Keratinocyte (primary cell): ENCODE results near the gene TIAM1. TPM values are rescaled to one million over a fixed set of nuclear protein-coding genes. Genes with fewer than 3 reads are reported as not detected.

ENCODE experiments used
- DNase-seq: peaks from one replicate; pipeline ENCODE4 v3.0.0-alpha.2; 2011; ENCODE audit warnings: low read depth, missing footprints, low spot score
- FAIRE-seq: peaks from 2 replicates; lab custom pipeline; 2011; peaks lifted over from hg19 to GRCh38; lab: Jason Lieb, UNC
- H2AFZ ChIP-seq: 2 replicates; pipeline ENCODE4 v1.6.0; 2012; ENCODE audit warnings: low read length, control low read depth, inconsistent platforms; ENCODE audit not compliant: control insufficient read depth
- H3K27ac ChIP-seq: 2 replicates; pipeline ENCODE4 v1.5.1; 2011; ENCODE audit warnings: low read length; ENCODE audit not compliant: control insufficient read depth, insufficient read depth
- H3K27me3 ChIP-seq: 3 replicates; pipeline ENCODE4 v1.6.0; 2011; ENCODE audit warnings: low read length; ENCODE audit not compliant: control insufficient read depth, insufficient read depth; ENCODE audit errors: extremely low read depth
- H3K36me3 ChIP-seq, 2 experiments: 2 replicates in 1 of 2; 3 replicates in 1 of 2; pipeline ENCODE4 v1.5.1; 2011; ENCODE audit warnings: low read length in 2 of 2, mild to moderate bottlenecking in 1 of 2; ENCODE audit not compliant: control insufficient read depth in 2 of 2, insufficient read depth in 2 of 2; ENCODE audit errors: extremely low read depth in 1 of 2
- H3K4me1 ChIP-seq: 3 replicates; pipeline ENCODE4 v1.5.1; 2011; ENCODE audit warnings: low read length; ENCODE audit not compliant: control insufficient read depth, insufficient read depth; ENCODE audit errors: extremely low read depth
- H3K4me2 ChIP-seq: 3 replicates; pipeline ENCODE4 v1.6.0; 2011; ENCODE audit warnings: low read depth, low read length; ENCODE audit not compliant: control insufficient read depth, insufficient read depth; ENCODE audit errors: extremely low read depth
- H3K4me3 ChIP-seq, 3 experiments: fragments of 200-600 bp in 1 of 3; sonication (generic) in 1 of 3; 2 replicates in 2 of 3; 3 replicates in 1 of 3; pipeline ENCODE4 v1.5.1; 2011 to 2016; ENCODE audit warnings: low read length in 3 of 3, mild to moderate bottlenecking in 3 of 3, control low read depth in 2 of 3, inconsistent platforms in 1 of 3, low read depth in 1 of 3, mixed read lengths in 1 of 3, mixed run types in 1 of 3, moderate library complexity in 1 of 3; ENCODE audit not compliant: control insufficient read depth in 2 of 3, insufficient read depth in 2 of 3; ENCODE audit errors: extremely low read depth in 1 of 3
- H3K79me2 ChIP-seq: 2 replicates; pipeline ENCODE4 v1.6.0; 2012; ENCODE audit warnings: low read length; ENCODE audit not compliant: control insufficient read depth, insufficient read depth
- H3K9ac ChIP-seq: 3 replicates; pipeline ENCODE4 v1.6.0; 2011; ENCODE audit warnings: low read length; ENCODE audit not compliant: control insufficient read depth, insufficient read depth; ENCODE audit errors: extremely low read depth
- H3K9me1 ChIP-seq: 3 replicates; pipeline ENCODE4 v1.6.0; 2011; ENCODE audit warnings: low read length; ENCODE audit not compliant: control insufficient read depth, insufficient read depth; ENCODE audit errors: extremely low read depth
- H3K9me3 ChIP-seq: 2 replicates; pipeline ENCODE4 v1.5.1; 2012; ENCODE audit warnings: low read depth, low read length; ENCODE audit not compliant: control insufficient read depth
- H4K20me1 ChIP-seq: 3 replicates; pipeline ENCODE4 v1.6.0; 2011; ENCODE audit warnings: low read length; ENCODE audit not compliant: control insufficient read depth, insufficient read depth; ENCODE audit errors: extremely low read depth
- EZH2 ChIP-seq: IDR thresholded peaks from one replicate; pipeline ENCODE4 v1.6.1; 2012; ENCODE audit warnings: inconsistent platforms, mild to moderate bottlenecking, low read length, moderate library complexity
- dilution Hi-C: fragments of 300-500 bp; cut with MboI; formaldehyde crosslinking; loops from one replicate; pipeline ENCODE4 v1.7.0; 2020; ENCODE audit warnings: low sequenced_read_pairs; ENCODE audit not compliant: extremely low pct_ligation_motif_present
- polyA plus RNA-seq, 5 experiments: library from polyadenylated mRNA; depleted of rRNA in 3 of 5; stranded (reverse) in 3 of 5; stranded (forward) in 1 of 5; unstranded in 1 of 5; fragments of >200 nt; gene quantifications; 1 replicate in 1 of 5; 2 replicates in 3 of 5; 3 replicates in 1 of 5; pipeline versions ENCODE4 v1.2.1 to v1.2.3, GENCODE V29; 2011 to 2012; ENCODE audit warnings: missing spikeins in 2 of 5, low read depth in 1 of 5, low replicate concordance in 1 of 5
- TF ChIP-seq, protein P1 (sequence below), 3 experiments: IDR thresholded peaks in 1 of 3; conservative IDR thresholded peaks in 1 of 3; optimal IDR thresholded peaks in 1 of 3; 2 replicates in 2 of 3; 3 replicates in 1 of 3; pipeline versions ENCODE3 to v1.5.1; 2011; ENCODE audit warnings: low read length in 3 of 3, mild to moderate bottlenecking in 3 of 3, moderate library complexity in 2 of 3, control low read depth in 1 of 3, inconsistent platforms in 1 of 3; ENCODE audit not compliant: insufficient read depth in 2 of 3; ENCODE audit errors: extremely low read depth in 1 of 3

The TIAM1 gene
- polyA plus RNA-seq, 1 donor (not counting 4 experiments of a cell fraction or from before 2014, with no cell fraction given): 8.3 TPM

DNA sequence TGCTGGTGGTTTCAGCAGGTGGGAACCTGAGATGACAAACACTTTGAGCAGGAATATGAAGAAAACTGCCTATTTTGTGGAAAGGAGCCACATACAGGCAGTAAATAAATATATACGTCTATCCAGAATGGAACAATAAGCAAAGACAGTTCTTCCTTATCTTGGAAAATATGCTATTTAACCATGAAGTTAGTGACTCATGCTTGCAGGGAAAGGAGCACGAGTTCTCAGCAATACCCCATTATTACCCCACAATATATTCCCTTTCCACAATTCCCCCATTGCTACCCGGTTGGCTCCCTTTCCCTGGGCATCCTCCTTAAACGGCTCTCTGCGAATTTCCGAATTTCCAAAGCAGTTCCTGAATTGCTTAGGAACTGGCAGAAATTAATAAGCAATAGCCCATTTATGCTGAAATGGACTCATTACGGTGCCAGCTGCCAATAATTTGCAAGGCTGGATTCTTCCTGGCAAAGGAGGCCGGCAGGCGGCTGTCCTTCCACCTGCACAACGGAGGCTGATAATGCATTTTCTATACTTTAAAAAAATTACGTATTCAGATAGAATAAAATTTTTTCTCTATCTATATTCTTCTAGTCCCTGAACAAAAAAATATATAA is 65.4 kb downstream of the TIAM1 start:
- TF ChIP-seq EZH2: no peak
- TF ChIP-seq, protein P1, sequence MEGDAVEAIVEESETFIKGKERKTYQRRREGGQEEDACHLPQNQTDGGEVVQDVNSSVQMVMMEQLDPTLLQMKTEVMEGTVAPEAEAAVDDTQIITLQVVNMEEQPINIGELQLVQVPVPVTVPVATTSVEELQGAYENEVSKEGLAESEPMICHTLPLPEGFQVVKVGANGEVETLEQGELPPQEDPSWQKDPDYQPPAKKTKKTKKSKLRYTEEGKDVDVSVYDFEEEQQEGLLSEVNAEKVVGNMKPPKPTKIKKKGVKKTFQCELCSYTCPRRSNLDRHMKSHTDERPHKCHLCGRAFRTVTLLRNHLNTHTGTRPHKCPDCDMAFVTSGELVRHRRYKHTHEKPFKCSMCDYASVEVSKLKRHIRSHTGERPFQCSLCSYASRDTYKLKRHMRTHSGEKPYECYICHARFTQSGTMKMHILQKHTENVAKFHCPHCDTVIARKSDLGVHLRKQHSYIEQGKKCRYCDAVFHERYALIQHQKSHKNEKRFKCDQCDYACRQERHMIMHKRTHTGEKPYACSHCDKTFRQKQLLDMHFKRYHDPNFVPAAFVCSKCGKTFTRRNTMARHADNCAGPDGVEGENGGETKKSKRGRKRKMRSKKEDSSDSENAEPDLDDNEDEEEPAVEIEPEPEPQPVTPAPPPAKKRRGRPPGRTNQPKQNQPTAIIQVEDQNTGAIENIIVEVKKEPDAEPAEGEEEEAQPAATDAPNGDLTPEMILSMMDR (optimal IDR thresholded peaks at IDR 0.05 in 1 of 3, IDR thresholded peaks at IDR 0.05 in 1 of 3, conservative IDR thresholded peaks at IDR 0.05 in 1 of 3; ENCODE audit: extremely low read depth in 1 of 3, insufficient read depth in 2 of 3, low read length in 3 of 3): no peak
- Histone ChIP-seq H3K9ac (no peak overlapping the region), H3K4me1 (peaks cover 14% of the 10 kb centered on the region), H3K4me3 (no peak overlapping the region), H3K4me2 (no peak overlapping the region), H2AFZ (no peak overlapping the region), H3K9me1 (no peaks in the 10 kb centered on the region), H3K9me3 (no peaks in the 10 kb centered on the region), H3K36me3 (no peaks in the 10 kb centered on the region), H3K27me3 (no peaks in the 10 kb centered on the region), H3K79me2 (no peaks in the 10 kb centered on the region), H3K27ac (no peak overlapping the region), H4K20me1 (no peaks in the 10 kb centered on the region)
- FAIRE-seq: no peak
- DNase-seq: no peak
- dilution Hi-C loops: no loop called here

DNA sequence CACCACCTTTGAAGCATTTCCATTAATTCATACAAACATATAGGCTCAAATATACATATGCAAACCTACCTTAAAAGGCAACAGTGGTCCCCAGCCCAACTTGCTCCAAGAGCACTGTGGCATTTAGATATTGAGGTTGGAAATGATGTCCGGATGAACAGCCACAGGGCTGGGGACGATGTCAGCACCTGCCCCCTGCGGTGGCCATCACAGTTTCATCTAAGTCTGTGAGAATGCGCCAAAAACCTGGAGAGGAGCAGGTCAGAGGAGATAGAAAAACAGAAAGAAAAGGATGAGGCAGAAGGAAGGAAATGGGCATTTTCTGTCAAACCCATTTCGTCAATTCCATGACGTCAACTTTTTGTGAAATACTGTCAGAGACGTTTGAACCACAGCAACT is 67.4 kb downstream of the TIAM1 start:
- dilution Hi-C loops: no loop called here
- Histone ChIP-seq H3K4me1 (no peaks in the 10 kb centered on the region), H3K4me3 (no peak overlapping the region), H3K9me1 (no peaks in the 10 kb centered on the region), H3K27ac (no peak overlapping the region), H4K20me1 (no peaks in the 10 kb centered on the region), H3K27me3 (no peaks in the 10 kb centered on the region), H3K36me3 (no peaks in the 10 kb centered on the region), H2AFZ (no peak overlapping the region), H3K9ac (no peak overlapping the region), H3K4me2 (no peak overlapping the region), H3K9me3 (no peaks in the 10 kb centered on the region), H3K79me2 (no peaks in the 10 kb centered on the region)
- TF ChIP-seq EZH2: no peak
- TF ChIP-seq, protein P1 (optimal IDR thresholded peaks at IDR 0.05 in 1 of 3, IDR thresholded peaks at IDR 0.05 in 1 of 3, conservative IDR thresholded peaks at IDR 0.05 in 1 of 3; ENCODE audit: extremely low read depth in 1 of 3, insufficient read depth in 2 of 3, low read length in 3 of 3): no peak
- no peak for DNase-seq
- no peak for FAIRE-seq
